ENCODE data around the gene PSME1. TPM values are rescaled to one million over a fixed set of nuclear protein-coding genes. Genes with fewer than 3 reads are reported as not detected.

The PSME1 gene
- polyA plus RNA-seq, 1 experiment = 80.0 TPM

- ChIA-PET POLR2A (interaction anchor here (1.0 to 3.1 kb wide), 4 partner anchors 10 to 37 kb away, joined by 3 to 36 read pairs (median 4); partner anchors contain the start of genes DCAF11 and NRL), CTCF (interaction anchor here (8.4 to 9.9 kb wide), 2 partner anchors 11 to 37 kb away, joined by 196 to 212 read pairs; no protein-coding TSS in a partner anchor)
- TF ChIP-seq CTCF (IDR thresholded peaks at IDR 0.05; ENCODE audit: low read depth, low read length) = no peak
- DNase-seq (ENCODE audit: low read depth, low spot score) = no peak
- peak overlapping the region; percentile 68 for H3K27ac ChIP-seq (ENCODE audit: low read depth, low read length)
- no peaks in the 10 kb centered on the region for H3K27me3 ChIP-seq (ENCODE audit: control insufficient read depth, insufficient read depth, low read length)
- H3K9me3 ChIP-seq (ENCODE audit: control insufficient read depth, insufficient read depth, low read length) = no peaks in the 10 kb centered on the region; the same call in 1 of the 2 replicates
- H3K4me3 ChIP-seq (ENCODE audit: low read depth, low read length) = peak overlapping the region; percentile 83
These were observed 41.1 kb upstream of the PSME1 start for GRCh38 chr14:24094841-24095270.

DNA sequence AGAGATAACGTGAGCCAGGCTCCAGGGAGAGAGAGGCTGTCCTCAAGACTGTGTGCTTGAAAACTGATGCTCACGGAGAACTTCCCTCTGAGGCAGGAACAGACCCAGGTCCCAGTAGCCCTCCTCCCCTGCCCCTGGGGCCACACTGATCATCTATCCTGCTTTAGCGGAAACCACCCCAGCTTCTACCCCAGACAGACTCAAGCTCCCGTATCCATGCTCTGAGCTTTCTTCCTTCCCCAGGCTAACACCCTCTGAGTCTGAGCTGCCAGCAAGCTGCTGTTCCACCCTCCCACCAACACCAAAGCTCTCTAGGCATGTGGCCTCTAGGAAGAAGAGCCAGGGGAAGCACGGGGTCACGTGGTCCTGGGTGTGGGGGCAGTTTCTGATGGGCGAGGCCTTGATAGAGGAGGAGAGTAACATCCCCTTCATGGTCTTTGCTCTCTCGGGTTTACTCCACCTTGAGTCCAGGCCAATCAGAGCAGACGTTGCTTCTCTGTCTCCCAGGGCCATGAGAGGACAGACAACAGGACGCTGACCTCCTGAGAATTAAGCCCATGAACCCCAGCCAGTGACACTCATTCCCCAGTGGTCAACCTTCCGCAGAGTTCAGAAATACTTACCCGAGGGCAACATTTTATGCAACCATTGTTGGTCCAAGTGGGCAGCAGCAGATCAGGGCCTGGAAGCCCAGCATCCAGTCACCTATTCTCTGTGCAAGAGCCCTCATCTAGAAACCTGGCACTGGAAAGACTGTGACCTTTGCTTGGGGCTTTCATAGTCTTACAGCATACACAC lies 40.5 kb upstream of the PSME1 start:
- no peaks in the 10 kb centered on the region; the same call in 1 of the 2 replicates for H3K9me3 ChIP-seq (ENCODE audit: control insufficient read depth, insufficient read depth, low read length)
- no peaks in the 10 kb centered on the region for H3K27me3 ChIP-seq (ENCODE audit: control insufficient read depth, insufficient read depth, low read length)
- DNase-seq (ENCODE audit: low read depth, low spot score) = no peak
- no peak for TF ChIP-seq CTCF (IDR thresholded peaks at IDR 0.05; ENCODE audit: low read depth, low read length)
- ChIA-PET POLR2A (interaction anchor here (1.0 to 3.1 kb wide), 4 partner anchors 10 to 37 kb away, joined by 3 to 36 read pairs (median 4); partner anchors contain the start of genes DCAF11 and NRL), CTCF (interaction anchor here (8.4 to 9.9 kb wide), 2 partner anchors 11 to 38 kb away, joined by 196 to 212 read pairs; no protein-coding TSS in a partner anchor)
- H3K27ac ChIP-seq (ENCODE audit: low read depth, low read length) = peak overlapping the region; percentile 68
- H3K4me3 ChIP-seq (ENCODE audit: low read depth, low read length) = peak overlapping the region; percentile 83

DNA sequence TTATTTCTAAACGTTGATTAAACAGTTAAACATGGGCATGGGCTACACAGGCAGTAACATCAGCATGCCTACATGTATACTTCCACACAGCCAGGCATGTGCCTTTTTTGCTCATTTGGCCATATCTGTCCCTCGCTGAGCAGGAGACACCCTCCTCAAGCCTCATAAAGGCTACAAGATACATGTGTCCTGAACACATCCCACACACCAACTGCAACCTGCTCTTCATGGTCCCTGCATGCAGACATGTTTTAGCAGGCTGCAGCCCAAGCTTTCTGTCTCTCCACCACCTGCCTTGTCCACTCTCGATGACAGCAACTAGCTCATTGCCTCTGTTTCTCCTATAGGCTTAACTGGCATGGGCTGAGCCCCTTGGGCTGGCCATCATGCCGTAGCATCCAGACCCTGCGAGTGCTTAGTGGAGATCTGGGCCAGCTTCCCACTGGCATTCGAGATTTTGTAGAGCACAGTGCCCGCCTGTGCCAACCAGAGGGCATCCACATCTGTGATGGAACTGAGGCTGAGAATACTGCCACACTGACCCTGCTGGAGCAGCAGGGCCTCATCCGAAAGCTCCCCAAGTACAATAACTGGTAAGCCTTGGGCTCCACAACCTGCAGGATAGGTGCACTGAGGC lies 39.3 kb upstream of the PSME1 start:
- Histone ChIP-seq H3K4me3 (ENCODE audit: low read depth, low read length) (no peak overlapping the region), H3K9me3 (ENCODE audit: control insufficient read depth, insufficient read depth, low read length) (no peaks in the 10 kb centered on the region; the same call in 1 of the 2 replicates), H3K27ac (ENCODE audit: low read depth, low read length) (no peak overlapping the region), H3K27me3 (ENCODE audit: control insufficient read depth, insufficient read depth, low read length) (no peaks in the 10 kb centered on the region)
- TF ChIP-seq CTCF (IDR thresholded peaks at IDR 0.05; ENCODE audit: low read depth, low read length) = no peak
- ChIA-PET POLR2A (interaction anchor here (3.1 kb wide), 1 partner anchor 18 kb away, joined by 36 read pairs; the partner anchor contains the start of genes DCAF11 and NRL), CTCF (interaction anchor here (0.7 to 9.9 kb wide), 3 partner anchors 9 to 63 kb away, joined by 4 to 212 read pairs (median 17); no protein-coding TSS in a partner anchor)
- DNase-seq (ENCODE audit: low read depth, low spot score) = no peak

DNA sequence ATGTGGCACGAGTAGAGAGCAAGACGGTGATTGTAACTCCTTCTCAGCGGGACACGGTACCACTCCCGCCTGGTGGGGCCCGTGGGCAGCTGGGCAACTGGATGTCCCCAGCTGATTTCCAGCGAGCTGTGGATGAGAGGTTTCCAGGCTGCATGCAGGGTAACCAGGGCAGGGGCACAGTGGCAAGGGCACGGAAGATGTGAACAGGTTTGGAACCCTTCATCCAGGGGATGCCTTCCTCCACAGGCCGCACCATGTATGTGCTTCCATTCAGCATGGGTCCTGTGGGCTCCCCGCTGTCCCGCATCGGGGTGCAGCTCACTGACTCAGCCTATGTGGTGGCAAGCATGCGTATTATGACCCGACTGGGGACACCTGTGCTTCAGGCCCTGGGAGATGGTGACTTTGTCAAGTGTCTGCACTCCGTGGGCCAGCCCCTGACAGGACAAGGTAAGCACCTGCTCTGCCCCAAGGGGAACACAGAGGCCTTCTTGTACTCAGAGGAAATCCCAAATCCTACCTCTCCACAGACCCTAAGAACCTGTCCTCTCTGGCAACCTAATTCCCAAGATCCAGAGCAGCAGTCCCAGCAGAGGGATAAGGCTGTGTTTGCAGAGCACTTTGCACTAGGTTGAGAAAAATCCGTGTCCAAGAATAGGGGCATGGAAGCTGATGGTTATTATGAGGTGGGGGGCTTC lies 37.6 kb upstream of the PSME1 start:
- ChIA-PET POLR2A (no interaction called here), CTCF (interaction anchor here (0.6 to 9.9 kb wide), 3 partner anchors 8 to 1022 kb away, joined by 3 to 212 read pairs (median 5); no protein-coding TSS in a partner anchor)
- Histone ChIP-seq H3K27me3 (ENCODE audit: control insufficient read depth, insufficient read depth, low read length) (no peaks in the 10 kb centered on the region), H3K9me3 (ENCODE audit: control insufficient read depth, insufficient read depth, low read length) (peaks cover under 1% of the 10 kb centered on the region; the same call in 1 of the 2 replicates), H3K27ac (ENCODE audit: low read depth, low read length) (no peak overlapping the region), H3K4me3 (ENCODE audit: low read depth, low read length) (no peak overlapping the region)
- no peak for DNase-seq (ENCODE audit: low read depth, low spot score)
- TF ChIP-seq CTCF (IDR thresholded peaks at IDR 0.05; ENCODE audit: low read depth, low read length) = no peak
